Activated CD4-positive, alpha-beta T cell treated with anti-CD3 and anti-CD28 coated beads, Interleukin-2, amount 50 U/mL, for 48 hours (primary cell): ENCODE measurements around the gene MYMX.
A peak's percentile ranks its signal among the peaks of the same experiment; 100 is the strongest.
"Not testable (repeated sequence)": the region's sequence is repeated elsewhere in the genome, so short reads cannot be mapped to it uniquely, and the experiment has no call there.

Experiments used
- DNase-seq, 2 experiments: peaks; one replicate each; pipeline ENCODE4 v3.0.0-alpha.2; 2020

Gene MYMX

DNA sequence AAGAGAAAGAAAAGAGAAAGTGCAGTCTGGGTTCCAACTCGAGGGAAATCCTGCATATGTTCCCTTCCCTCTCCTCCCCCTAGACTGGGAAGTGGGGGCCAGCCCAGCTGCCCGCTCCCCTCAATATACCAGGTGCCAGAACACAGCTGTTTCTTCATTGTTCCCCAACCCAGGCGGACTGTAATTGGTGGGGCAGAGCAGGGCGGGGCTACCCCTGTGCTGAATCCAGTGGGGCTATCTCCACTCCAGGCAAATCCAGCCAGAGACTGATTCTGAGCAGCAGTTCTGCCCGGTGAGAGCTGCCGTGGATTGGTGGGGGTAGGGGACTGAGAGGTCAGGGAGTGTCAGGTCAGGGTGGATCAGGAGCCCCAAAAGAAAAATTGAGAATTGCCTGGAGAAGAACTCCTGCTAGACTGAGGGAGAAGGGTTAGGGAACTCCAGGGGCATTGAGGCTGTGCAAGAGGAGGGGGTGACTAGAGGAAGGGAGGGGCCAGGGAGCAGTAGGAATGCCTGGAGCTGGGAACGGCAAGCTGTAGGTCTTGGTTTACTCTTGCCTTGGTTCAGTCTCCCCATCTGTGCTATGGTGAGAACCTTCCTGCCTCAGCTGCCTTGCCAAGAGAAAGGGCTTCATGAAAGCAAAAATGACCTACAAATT lies at the start of gene MYMX:
TSS of gene MYMX (plus strand) at position 250 of the 655 bp plus-strand sequence. CDS start 546 bp downstream, outside the sequence.
- no peak for DNase-seq

DNA sequence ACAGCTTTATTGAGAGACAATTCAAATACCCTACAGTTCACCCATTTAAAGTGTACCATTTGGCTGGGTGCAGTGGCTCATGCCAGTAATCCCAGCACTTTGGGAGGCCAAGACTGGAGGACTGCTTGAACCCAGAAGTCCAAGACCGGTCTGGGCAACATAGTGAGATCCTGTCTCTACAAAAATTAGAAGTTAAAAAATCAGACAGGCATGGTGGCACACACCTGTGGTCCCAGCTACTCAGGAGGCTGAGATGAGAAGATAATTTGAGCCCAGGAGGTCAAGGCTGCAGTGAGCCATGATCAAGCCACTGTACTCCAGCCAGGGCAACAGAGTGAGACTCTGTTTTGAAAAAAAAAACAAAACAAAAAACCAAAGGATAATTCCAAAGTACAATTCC lies 49.2 kb upstream of the MYMX start:
- DNase-seq: no peak

DNA sequence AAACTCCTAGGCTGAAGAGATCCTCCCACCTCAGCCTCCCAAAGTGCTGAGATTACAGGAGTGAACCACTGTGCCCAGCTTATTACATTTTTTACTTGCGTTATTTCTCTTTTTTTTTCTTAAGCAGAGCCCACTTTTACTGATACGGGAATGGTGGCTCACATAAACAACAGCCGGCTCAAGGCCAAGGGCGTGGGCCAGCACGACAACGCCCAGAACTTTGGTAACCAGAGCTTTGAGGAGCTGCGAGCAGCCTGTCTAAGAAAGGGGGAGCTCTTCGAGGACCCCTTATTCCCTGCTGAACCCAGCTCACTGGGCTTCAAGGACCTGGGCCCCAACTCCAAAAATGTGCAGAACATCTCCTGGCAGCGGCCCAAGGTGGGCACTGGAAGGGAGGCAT lies 47.6 kb upstream of the MYMX start:
- no peak for DNase-seq

DNA sequence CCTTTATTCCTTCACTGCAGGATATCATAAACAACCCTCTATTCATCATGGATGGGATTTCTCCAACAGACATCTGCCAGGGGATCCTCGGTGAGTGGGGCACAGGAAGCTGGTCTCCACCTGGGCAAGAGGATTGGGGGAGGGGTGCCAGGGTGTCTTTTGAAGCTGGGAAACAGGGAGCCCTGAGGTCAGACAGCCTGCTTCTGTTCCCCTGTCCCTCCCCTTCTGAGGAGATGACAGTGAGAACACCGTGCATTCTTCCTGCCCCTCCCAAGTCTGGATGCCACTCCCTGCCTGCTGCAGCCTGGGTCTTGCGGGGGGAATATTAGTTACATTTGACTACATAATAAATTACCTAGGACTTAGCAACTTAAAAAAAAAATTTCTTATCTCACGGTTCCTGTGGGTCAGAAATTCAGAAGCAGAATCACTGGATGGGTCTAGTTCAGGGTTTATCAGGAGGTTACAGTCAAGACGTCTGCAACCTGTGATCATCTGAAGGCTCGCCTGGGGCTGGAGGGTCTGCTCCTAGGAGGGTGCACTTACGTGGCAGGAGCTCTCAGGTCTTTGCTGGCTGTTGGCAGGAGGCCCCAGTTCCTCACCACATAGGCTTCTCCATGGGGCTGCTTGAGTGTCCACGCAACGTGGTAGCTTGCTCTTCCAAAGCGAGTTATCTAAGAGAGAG lies 46.7 kb upstream of the MYMX start:
- no peak for DNase-seq

DNA sequence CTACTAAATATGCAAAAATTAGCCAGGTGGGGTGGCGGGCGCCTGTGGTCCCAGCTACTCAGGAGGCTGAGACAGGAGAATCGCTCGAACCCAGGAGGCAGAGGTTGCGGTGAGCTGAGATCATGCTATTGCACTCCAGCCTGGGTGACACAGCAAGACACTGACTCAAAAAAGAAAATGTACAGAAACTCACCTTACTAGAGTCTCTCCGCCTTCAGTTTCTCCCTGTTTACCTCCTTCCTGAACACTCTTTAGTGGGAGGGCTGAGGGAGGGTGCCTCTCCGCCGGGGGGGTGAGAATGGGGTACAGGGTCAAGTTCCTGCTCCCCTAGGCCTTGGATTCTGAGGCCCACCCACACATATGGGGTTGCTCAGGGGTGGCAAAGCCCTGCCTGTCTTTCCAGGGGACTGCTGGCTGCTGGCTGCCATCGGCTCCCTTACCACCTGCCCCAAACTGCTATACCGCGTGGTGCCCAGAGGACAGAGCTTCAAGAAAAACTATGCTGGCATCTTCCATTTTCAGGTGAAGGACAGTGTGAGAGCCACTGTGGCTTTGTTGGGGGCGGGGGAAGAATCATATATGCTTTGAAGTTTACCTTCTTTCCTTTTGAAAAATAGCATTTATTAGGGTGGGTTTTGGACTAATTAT lies 44.7 kb upstream of the MYMX start:
- peak; percentile 41 to 60 for DNase-seq

DNA sequence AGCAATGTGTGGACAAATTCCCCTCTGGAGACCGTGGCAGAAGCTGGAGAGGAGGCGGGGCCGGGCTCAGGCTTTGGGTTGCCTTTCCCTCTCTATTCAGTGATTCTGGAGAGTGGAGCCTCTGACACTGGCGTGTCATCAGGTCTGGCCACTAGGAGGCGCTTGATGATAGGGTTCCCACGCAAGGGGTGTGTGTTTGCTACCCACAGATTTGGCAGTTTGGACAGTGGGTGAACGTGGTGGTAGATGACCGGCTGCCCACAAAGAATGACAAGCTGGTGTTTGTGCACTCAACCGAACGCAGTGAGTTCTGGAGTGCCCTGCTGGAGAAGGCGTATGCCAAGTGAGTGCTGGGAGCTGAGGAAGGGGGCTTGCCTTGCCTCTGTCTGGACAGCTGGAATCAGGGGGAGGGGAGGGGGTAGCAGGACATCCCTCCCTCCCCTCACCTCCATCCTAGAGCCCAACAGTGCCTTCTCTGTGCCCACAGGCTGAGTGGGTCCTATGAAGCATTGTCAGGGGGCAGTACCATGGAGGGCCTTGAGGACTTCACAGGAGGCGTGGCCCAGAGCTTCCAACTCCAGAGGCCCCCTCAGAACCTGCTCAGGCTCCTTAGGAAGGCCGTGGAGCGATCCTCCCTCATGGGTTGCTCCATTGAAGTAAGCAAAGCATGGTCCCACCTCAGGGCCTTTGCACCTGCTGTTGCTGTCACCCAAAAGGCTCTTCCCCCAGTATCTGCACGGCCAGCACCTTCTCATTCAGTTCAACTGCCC lies 43.8 kb upstream of the MYMX start:
- peak; percentile 88 to 91 for DNase-seq

DNA sequence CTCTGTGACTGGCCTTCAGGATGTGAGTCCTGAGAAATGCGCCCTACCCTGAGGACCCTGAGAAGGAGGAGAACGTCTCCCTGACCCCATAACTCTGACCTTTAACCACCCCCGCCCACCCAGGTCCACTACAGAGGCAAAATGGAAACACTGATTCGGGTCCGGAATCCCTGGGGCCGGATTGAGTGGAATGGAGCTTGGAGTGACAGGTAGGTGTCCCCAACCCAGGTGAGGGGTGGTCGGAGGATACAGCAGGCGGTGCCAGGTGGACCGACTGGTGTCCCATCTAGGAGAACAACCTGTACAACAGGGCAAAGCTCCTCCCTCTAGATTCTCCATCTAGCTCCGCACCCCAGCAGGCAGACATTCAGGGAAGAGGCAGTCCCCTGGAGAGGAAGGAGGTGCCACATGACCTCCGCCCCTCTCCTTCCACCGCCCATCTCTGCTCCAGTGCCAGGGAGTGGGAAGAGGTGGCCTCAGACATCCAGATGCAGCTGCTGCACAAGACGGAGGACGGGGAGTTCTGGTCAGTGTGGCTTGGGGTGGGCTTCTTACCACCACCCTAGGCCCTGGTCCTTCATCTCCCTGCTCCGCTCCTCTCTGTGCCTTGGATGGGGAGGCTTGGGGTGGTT lies 40.5 kb upstream of the MYMX start:
- no peak for DNase-seq

DNA sequence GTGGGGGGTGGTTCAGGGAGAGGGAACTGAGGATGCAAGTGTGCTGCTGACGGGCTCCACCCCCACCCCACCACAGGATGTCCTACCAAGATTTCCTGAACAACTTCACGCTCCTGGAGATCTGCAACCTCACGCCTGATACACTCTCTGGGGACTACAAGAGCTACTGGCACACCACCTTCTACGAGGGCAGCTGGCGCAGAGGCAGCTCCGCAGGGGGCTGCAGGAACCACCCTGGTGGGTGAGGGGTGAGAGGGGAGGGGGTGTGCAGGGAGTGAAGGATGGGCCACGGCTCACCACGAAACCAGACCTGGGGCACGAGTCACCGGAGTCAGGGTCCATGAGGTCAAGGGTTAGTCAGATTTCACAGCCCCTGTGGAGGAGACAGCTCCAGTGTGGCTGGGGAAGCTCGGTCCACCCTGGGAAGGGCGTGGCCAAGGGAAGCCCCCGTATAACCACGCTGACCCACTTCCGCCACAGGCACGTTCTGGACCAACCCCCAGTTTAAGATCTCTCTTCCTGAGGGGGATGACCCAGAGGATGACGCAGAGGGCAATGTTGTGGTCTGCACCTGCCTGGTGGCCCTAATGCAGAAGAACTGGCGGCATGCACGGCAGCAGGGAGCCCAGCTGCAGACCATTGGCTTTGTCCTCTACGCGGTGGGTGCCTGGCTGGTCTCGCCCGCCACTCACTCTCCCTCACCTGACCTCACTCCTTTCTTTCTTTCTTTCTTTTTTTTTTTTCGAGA lies 39.8 kb upstream of the MYMX start:
- no peak for DNase-seq

DNA sequence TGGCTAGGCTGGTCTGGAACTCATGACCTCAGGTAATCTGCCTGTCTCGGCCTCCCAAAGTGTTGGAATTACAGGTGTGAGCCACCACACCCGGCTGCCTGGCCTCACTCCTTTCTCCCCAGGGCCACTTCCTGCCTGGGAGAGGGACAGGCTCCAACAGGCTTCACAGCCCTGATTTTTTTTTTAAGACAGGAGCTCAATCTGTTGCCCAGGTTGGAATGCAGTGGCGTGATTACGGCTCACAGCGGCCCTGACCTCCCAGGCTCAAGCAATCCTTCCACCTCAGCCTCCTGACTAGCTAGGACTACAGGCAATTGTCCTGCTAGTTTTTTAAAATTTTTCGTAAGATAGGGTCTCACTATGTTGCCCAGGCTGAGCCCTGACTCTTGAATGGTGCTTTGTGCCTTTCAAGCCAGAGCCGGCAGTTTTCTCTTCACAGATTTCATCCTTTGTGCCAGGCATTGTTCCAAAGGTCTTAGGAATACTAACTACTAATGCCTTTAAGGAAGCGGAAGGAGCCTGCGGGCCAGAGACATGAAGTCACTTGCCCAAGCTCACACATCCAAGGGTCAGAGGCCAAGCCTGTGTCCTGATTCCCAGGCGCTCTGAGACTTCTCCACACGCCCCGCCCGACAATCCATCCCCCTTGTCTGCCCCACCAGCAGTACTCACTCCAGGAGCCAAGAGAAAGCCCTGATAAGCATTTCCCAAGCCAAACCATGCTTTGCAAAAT lies 38.9 kb upstream of the MYMX start:
- no peak for DNase-seq

DNA sequence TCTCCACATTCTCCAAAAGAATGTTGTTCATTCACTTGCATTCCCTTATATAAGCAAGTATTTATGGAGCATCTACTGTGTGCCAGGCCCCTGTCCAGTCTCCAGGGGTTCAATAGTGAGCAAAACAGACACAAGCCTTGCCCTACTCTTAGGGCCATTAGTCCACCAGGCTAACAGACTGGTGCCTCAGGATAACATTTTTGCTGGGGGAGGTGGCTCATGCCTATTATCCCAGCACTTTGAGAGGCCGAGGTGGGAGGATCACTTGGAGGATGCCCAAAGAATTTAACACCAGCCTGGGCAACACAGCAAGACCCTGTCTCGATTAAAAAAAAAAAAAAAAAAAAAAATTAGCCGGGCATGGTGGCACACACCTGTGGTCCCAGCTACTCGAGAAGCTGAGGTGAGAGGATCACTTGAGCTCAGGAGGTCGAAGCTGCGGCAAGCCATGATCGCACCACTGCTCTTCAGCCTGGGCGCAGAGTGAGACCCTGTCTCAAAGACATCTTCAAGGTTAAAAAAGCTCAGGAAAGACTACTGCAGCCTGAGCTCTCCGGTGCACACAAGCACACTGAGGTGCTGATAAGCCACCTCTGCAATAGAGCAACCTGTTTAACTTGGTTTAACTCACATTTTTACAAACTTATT lies 38.2 kb upstream of the MYMX start:
- no peak for DNase-seq

DNA sequence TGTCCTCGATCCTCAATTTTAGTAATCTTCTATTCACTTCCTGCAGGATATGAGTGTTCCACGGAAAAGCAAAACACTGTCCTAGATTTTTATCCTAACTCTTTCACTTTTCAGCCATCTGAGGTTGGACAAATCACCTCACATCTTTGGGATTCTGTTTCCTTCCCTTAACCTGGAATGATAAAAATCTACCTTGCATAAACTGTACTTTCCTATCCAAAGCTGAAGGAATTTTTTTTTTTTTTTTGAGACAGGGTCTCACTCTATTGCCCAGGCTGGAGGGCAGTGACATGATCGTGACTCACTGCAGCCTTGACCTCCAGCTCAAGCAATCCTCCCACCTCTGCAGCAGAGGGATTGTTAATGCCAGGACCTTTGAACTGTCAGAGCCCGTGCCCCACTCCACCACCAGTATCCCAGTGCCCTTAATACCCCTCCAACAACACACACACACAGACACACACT lies 37.6 kb upstream of the MYMX start:
- no peak for DNase-seq

DNA sequence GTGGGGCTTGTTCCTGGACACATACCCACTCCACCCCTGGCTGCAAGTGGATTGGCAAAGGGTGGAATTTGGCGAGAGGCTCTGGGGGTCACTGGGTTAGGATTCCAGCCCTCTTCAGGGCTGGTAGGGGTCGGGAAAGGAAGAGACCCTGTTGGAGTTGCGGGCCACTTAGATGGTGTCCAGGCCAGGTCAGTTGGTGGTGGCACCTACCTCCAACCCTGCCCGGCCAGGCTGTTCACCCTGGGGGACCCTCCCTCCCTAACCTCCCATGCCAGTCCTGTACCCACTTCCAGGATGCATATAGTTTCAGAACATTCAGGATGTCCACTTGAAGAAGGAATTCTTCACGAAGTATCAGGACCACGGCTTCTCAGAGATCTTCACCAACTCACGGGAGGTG lies 37.1 kb upstream of the MYMX start:
- no peak for DNase-seq

DNA sequence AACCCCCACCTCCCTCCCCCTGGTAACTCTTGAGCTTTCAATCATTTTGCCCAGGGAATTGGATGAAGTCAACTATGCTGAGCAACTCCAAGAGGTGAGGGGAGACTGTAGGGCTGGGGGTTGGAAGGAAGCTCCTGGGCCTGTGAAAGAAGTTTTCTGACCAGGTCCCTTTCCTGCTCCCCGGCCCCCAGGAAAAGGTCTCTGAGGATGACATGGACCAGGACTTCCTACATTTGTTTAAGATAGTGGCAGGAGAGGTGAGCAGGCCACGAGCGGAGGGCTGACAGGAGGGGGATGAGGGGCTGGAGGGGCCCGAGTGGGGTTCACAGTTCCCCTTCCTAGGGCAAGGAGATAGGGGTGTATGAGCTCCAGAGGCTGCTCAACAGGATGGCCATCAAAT lies 36.3 kb upstream of the MYMX start:
- no peak for DNase-seq

DNA sequence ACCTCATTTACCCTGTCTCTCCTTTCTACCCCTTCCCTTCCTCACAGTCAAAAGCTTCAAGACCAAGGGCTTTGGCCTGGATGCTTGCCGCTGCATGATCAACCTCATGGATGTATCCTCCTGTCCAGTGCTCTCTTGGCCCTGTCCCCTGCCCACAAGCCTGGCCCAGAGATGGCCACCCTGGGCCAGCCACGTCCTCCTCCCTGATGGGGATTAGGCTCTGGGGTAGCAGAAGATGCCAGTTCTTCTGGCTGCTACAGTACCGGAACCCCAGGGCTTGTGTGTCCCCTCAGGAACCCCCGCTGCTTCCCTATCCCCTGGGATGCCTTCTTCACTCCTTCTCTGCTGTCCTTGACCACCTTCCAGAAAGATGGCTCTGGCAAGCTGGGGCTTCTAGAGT lies 35.8 kb upstream of the MYMX start:
- no peak for DNase-seq

DNA sequence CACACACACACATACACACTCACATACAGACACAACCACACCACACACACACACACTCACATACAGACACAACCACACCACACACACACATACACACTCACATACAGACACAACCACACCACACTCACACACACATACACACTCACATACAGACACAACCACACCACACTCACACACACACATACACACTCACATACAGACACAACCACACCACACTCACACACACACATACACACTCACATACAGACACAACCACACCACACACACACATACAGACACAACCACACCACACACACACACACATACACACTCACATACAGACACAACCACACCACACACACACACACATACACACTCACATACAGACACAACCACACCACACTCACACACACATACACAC lies 34.9 kb upstream of the MYMX start:
- not testable (repeated sequence) for DNase-seq

DNA sequence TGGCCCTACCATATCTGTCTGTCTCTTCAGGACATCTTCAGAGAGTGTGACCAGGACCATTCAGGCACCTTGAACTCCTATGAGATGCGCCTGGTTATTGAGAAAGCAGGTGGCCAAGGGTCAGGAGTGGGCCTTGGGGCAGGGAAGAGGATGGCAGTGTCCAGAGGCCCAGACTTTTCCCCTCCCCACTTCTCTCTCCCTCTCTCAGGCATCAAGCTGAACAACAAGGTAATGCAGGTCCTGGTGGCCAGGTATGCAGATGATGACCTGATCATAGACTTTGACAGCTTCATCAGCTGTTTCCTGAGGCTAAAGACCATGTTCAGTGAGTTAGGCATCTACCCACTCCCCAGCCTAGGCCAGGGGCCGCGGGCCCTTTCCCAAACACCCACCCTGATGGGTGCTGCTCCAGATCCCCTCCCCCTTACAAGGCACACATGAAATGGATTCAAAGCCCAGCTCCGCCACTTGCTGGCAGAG lies 33.8 kb upstream of the MYMX start:
- DNase-seq: no peak

DNA sequence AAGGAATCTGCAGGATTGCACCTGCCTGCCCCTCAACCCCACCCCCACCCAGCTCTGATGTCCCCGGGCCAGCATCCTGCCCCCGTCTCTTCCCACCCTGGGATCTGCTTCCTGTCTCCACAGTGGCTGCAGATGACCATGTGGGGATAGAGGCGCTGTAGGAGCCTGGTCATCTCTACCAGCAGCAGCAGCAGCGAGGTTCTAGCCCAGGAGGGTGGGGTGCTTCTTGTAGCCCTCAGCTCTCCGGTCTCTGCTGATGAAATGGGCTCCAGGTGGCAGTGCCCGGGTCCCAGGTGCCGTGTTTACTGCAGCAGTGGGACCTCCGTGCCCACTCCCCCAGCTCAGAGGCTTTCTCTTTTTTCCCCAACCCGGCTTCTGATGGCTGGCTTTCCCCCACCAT lies 32.9 kb upstream of the MYMX start:
- DNase-seq: no peak

DNA sequence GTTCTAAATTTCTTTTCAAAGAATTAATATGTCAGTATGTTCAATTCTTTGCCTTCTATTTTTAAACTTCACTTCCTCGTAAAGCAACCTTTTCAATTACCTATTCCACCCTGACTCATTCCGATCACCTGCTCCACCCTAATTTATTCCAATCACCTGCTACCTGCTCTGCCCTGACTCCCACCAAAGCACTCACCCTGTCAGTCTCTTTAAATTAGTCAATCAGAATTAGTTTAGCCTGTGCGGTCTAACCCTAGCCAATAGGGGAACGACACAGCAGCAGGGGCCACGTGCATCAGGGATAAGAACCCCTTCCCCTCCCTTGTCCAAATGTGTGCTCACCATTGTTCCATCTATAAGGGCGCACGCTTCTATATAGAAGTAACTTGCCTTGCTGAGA lies 31.4 kb upstream of the MYMX start:
- not testable (repeated sequence) for DNase-seq

DNA sequence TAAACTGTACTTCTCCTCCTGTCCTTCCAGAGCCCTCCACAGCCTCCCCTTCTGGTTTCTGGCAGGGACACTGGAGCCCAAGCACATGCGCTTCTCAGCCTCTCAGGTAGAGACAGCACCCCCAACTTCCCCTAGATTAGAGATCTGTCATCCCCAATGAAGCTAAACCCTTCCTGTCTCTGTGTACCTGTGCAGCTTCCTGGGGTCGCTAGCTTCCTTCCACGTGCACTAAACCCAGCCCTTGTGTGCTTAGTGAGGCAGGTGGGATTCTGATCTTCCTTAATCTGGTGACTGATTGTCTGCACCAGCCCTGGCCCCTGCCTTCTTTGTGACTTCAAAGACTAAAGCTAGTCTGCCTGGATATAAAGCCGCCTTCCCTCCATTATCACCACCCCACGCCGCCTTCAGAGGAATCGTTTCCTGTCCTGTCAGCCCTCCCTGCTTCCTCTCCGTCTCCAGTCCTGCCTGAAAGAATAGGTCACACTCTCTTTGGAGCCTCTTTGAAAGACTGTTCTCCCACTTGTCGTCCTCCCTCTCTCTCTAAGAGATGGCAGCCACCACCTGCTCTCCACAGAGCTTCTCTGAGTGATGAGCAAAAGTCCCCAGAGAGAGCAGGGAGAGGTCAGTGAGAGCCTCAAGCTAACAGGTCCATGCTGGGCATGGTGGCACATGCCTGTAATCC lies 30.6 kb upstream of the MYMX start:
- DNase-seq: peak in 1 of 2 experiments; percentile 24

DNA sequence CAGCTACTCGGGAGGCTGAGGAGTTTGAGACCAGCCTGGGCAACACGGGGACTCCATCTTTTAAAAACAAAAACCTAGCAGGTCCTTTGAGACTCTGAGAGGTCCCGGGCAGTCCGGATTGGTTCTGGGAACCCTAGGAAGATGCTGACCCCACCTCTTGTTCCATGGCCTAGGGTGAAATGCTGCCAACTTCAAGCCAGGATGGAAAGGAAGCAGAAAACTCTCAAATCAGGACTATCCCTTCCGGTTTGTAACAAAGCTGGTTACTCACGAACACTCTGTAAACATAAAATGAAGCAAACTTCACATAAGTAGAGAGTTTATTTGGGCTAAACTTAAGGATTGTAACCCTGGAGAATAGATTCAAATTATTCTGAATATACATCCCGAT lies 30.1 kb upstream of the MYMX start:
- DNase-seq: no peak
